GM18858 (cell line): ENCODE data around the gene OGDH.

Experiments
- ATAC-seq: cut with Tn5 transposase; IDR thresholded peaks from one replicate; pipeline ENCODE4 v1.9.1; 2021; ENCODE audit not compliant: unreplicated experiment

Gene OGDH

GRCh38 chr7:44735403-44736165, 129.2 kb downstream of the OGDH start:
- no peak for ATAC-seq

DNA sequence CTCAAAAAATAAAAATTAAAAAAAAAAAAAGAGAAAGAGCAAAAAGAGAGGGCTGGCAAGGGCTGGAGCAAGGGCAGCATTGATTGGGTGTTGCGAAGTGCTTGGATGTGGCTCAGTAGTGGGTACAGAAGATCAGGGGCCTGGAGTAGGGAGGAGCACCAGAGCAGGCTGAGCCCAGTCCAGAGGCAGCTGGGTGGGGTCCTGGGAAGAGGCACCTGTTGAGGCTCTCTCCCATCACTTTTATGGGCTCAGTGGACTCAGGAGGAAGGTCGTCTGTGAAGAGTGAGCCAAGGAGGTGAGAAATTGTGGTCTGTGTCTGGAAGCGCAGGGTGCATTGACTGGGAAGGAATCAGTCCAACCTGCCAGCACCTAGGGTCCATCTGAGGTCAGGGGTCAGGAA, 130.5 kb downstream of the OGDH start:
- ATAC-seq, result no peak

DNA sequence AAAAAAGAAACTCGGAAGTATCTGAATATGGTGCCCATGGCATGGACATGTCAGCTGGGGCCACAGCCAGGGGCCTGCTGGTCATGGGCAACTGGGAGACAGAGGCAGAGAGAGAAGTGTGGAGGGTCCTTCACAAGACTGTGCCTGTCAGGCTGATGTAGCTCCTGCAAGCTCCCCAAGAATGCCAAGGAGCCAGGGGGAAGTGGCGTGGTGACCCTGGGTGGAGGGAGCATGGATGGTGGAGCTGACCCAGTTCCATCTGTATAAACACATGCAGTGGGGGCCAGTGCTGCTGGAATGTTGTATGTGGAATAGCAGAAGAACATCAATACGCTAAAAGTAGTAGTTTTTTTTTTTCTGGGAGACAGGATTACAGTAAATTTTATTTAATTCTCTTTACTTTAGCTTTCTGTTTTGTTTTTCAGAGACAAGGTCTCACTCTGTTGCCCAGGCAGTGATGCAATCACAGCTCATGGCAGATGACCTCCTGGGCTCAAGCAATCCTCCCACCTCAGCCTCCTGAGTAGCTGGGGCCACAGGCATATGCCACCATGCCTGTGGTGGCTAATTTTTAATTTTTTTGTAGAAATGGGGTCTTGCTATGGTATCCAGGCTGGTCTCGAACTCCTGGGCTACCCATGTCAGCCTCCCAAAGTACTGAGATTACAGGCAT, 131.8 kb downstream of the OGDH start:
- ATAC-seq, result no peak

GRCh38 chr7:44738876-44739665, 132.6 kb downstream of the OGDH start:
- no peak for ATAC-seq

GRCh38 chr7:44740055-44740454, 133.6 kb downstream of the OGDH start:
- ATAC-seq, result no peak

DNA sequence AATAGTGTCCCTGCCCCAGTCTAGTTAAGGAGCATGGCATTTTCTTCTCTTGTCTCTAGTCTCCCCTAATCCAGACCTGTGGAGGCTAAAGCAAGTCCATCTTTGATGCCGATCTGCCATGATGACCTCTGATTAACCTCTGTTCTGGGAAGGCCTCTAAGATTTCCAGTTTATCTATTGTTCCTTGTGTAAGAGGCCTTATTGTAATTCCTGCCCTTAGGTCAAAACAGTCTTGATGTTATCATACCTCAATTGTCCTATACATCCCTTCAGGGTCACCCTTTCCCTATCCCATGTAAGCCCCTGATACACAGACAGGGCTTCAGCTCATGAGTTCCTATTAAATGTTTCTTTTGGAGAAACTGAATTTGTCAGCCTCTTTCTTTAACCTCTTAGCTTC, 137.3 kb downstream of the OGDH start:
- ATAC-seq, result no peak

GRCh38 chr7:44748045-44748947, 141.9 kb downstream of the OGDH start, which contains the start of gene ZMIZ2:
TSS of gene ZMIZ2 (plus strand) at chr7:44748847. CDS start at chr7:44756250, 7,403 bp downstream.
- peak; percentile 45 for ATAC-seq

- ATAC-seq, result peak; percentile 14
Measured at GRCh38 chr7:44748948-44749731, 142.7 kb downstream of the OGDH start.

DNA sequence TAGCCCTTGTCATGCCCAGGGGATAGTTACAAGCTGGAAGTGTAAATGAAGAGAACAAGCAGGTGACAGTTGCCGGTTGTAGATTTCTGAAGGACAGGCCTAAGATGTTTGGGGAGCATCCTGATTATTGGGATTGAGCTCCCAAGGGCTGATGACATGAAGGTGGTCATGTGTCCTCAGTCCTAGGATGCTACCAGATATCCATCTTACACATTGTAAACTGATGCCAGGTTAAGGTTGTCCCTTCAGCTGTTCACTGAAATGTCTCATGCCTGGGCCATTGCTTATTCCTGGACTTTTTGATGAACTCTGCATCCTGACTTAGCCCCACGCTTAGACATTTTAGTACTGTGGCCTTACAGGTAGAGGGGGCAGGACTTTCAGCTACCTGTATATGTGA, 143.6 kb downstream of the OGDH start:
- ATAC-seq, result no peak

- no peak for ATAC-seq
Measured at GRCh38 chr7:44750424-44750823, 144.0 kb downstream of the OGDH start.

DNA sequence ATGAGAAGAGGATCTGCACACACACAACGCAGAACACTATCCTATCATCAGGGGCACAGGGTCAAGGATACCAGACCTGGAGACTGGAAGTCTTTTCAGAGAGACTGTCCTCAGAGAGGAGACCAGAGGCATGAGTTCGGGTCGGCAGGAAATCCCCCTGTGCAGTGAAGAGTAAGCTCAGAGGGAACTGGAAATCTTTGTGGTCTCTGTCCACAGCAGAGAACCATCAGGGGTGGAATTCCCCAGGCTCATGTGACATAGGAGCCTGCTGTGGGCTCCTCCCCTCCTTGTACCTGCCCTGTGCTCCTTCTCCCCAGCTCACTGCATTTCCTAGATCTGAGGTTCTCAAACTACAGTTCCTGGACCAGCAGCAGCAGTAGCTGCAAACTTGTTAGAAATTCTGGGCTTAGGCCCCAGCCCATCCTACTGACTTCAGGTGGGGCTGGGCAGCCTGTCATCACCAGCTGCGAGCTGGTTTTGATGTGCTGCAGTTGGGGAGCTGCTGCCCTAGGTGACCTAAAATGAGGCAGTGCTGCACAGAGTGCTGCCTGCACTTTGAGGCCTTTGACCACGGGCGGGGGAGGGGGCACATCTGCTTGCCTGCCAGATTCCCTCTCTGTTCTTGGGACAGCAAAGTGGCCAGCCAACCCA, 144.6 kb downstream of the OGDH start:
- ATAC-seq, result peak; percentile 57

DNA sequence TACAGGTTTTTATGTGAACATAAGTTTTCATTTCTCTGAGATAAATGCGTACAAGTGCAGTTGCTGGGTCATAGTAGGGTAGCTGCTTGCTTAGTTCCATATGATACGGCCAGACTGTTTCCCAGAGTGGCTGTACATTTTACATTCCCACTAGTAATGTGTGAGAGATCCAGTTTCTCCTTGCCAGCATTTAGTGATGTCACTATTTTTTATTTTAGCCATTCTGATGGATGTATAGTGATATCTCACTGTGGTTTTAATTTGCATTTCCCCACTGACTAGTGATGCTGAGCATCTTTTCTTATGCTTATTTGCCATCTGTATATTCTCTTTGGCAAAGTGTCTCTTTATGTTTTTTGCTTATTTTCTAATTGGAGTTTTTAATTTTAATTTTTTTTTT, 146.4 kb downstream of the OGDH start:
- no peak for ATAC-seq

- no peak for ATAC-seq
Measured at GRCh38 chr7:44754802-44755697, 148.6 kb downstream of the OGDH start.

- ATAC-seq, result no peak
Measured at GRCh38 chr7:44755698-44756627, 149.5 kb downstream of the OGDH start.

DNA sequence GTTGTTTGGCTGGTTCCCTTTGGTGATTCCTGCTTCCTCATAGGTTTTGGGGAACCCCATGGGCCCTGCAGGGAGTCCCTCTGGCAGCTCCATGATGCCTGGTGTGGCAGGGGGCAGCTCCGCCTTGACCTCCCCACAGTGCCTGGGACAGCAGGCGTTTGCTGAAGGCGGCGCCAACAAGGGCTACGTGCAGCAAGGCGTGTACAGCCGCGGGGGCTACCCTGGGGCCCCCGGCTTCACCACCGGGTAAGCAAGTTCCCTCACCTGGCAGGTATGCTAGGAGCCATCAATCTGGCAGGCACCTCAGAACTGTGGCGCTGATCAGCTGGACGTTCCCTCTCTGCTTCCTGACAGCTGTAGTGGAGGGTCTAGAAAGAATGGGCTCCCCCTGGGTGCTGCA, 150.5 kb downstream of the OGDH start:
- ATAC-seq, result no peak

DNA sequence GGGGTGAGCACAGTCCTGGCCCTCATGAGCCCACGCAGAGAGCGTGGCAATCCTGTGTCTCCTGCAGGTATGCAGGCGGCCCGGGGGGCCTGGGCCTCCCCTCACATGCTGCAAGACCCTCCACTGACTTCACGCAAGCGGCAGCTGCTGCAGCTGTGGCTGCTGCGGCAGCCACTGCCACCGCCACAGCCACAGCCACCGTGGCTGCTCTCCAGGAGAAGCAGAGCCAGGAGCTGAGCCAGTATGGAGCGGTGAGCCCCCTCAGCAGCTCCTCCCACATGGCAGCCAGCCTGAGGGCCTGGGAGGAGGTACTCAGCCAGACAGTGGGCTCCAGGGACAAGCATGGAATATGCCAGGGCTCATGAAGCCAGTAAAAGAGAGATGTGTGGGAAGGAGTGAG, 150.9 kb downstream of the OGDH start:
- no peak for ATAC-seq

DNA sequence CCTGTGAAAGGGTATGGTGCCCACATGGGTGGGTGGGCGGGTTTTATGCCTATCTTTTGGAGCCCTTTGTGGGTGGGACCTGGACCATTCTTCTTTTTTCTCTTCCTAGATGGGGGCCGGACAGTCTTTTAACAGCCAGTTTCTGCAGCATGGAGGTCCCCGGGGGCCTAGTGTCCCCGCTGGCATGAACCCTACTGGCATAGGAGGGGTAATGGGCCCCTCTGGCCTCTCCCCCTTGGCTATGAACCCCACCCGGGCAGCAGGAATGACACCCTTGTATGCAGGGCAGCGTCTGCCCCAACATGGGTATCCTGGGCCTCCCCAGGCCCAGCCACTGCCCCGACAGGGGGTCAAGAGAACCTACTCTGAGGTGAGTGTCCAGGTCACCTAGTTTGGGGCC, 151.3 kb downstream of the OGDH start:
- ATAC-seq, result no peak
